Measurements from ENCODE around the gene LRATD1.

The LRATD1 gene

DNA sequence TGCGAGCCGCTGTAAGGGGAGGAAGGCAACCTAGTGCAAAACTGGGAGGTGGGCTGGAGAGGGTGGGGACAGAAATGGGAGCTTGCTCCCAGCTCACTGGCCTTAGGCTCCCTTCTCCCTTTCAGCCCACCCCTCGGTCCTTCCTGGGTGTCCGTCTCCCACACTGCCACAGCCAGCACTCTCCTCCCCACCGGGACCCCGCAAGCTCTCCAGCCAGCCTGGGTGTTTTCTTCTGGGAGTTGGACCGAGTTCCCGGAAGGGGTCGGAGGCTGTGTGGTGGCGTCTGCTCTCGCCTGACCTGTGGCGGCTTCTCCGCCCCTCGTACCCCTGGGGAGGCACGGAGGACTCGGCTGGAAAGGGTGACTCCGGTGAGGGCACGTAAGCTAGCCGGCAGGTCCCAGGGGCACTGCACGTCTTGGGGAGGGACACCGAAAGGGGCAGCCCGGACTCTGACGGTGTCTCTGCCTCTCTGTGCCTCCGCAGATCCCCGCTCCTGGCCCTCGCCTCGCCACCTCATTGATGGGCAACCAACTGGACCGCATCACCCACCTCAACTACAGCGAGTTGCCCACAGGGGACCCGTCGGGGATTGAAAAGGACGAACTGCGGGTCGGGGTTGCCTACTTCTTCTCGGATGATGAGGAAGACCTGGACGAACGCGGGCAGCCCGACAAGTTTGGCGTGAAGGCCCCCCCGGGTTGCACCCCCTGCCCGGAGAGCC is 1.1 kb downstream of the LRATD1 start:
- DNase-seq (ENCODE audit: low read depth), result no peak

DNA sequence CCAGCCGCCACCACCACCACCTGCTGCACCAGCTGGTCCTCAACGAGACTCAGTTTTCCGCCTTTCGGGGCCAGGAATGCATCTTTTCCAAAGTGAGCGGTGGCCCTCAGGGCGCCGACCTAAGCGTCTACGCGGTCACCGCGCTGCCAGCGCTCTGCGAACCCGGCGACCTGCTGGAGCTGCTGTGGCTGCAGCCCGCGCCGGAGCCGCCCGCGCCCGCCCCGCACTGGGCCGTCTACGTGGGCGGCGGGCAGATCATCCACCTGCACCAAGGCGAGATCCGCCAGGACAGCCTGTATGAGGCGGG is 1.6 kb downstream of the LRATD1 start:
- no peak for DNase-seq (ENCODE audit: low read depth)

DNA sequence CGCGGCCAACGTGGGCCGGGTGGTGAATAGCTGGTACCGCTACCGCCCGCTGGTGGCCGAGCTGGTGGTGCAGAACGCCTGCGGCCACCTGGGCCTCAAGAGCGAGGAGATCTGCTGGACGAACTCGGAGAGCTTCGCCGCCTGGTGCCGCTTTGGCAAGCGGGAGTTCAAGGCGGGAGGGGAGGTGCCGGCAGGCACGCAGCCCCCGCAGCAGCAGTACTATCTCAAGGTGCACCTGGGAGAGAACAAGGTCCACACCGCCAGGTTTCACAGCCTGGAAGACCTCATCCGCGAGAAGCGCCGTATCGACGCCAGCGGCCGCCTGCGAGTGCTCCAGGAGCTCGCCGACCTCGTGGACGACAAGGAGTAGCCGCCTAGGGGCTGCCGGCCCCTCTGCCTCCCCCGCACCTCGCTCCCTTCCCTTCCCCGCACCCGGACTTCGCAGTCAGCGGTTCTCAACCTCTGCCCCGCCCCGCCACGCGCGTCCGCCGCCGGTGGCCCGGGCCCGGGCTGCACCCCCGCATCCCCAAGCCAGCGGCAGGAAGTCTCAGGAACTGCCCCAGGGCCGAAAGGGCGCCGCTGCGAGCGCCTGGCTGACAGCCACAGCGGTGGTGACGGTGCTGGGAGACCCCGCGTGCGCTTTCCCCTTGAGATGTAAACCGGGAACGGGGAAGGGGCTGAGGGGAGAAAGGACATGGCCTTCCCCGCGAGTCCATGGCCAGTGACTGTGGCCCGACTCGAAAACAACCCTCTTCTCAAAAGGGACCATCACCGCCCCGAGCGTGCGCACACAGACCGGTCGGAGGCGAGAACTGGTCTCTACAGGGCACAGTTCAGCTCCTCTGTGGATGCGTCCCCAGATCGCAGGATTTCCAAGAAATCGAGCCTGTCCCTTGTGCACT is 2.2 kb downstream of the LRATD1 start:
- DNase-seq (ENCODE audit: low read depth), result no peak

DNA sequence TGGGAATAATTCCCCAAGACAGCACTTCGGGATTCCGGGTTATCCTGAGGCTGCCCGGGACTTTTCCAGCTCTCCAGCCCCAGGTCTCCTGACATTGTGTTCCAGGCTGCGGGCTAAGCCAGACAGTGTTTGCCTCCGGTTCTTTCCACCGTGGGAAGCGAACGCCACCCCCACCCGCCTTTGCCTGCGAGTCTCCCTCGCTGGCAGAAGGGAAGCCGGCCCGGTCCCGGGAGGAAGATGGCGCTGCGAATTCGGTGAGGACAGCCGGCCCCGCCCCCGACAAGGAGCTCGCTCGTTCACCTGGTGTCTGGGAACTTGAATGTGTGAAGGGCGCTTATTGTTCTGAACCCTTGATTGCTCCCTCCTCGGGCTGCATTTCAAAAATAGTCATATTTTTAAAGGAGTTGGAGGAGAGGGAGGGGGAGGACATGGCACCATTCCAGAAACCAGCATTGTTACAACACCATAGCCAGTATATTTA is 2.9 kb downstream of the LRATD1 start:
- no peak for DNase-seq (ENCODE audit: low read depth)

DNA sequence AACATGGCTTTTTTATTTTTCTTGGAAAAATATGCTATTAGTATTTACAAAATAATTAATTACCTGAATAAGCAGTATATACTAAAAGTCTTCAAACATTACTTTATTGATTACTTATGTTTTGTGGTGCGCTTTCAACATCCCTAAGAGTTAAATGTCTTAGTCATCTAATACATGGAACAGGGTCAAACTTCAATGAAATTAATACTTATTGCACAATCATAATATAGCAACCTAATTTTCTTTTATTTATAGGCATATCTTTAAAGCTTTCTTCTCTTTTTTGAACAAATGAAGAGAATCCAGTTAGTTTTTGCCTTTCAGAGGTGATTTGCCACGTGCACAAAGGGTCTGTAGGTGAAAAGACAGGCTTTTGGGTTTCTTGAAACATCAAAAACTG is 6.0 kb downstream of the LRATD1 start:
- DNase-seq (ENCODE audit: low read depth), result no peak

DNA sequence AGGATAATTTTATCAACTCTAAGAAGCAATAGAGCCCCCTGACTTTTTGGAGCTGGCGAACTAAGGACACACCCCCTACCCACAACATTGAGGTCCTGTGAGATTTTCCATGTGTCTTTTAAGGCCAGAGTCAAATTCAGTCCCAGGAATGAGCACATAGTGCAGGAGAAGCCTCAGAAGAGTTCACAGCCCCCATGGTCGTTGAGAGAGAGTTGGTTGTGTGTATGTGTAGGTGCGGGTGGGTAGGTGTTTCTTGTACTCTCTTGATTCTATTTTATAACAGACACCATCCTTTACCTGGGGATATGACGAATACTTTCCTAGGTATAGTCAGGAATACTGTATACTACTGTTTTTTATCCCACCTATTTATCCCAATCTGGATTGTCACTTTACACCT is 8.6 kb downstream of the LRATD1 start:
- DNase-seq (ENCODE audit: low read depth), result no peak

DNA sequence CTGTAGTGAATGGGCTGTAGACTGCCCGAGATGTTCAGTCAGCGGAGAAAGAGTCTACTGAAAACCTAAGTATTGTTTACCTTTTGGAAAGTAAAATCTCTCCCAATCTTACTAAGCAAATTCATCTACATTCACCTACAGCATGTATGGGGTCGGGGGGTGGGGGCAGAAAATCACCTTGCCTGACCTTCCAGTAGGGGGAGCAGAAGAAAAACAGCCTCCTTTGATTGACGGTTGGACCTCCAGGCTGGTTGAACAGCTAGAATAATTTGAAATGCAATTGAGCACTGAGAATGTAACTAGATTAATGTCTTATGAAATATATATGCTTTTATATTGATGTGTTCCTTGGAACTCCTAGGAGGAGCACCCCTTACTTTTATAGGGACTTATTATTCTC is 10.0 kb downstream of the LRATD1 start:
- no peak for DNase-seq (ENCODE audit: low read depth)

DNA sequence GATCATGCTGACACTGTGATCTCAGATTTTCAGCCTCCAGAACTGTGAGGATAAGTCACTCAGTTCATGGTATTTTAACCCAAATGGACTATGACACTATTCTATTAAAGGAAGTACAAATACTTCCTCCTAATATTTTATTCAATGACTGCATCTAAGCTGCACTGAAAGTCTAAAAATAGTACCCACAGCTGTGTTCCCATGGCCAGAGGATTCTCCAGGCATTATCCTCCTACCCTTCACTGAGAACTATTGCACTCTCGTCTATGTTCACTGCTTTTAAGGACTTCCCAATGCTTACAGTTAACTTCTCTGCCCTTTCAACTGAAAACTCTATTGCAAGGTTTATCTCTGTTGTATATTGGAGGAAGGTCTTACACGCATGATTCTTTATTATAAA is 15.2 kb downstream of the LRATD1 start:
- DNase-seq (ENCODE audit: low read depth), result no peak

DNA sequence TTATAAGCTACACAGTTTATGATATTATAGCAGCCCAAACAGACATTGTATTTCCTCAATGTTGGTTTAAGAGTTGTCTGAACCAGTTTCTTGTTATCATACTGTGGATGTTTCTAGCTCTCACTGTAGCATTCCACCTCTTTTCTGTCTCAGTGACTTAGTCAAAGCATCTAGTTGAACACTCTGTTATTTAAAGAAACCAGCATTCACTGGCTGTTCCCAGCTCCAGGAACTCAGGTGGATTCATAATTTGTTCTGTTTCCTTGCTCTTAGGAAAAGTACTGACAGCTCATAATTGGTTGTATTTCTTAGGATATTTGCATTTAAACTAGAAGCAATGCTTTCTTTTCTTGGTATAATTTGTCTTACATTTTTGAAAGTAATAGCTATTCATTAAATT is 17.5 kb downstream of the LRATD1 start:
- no peak for DNase-seq (ENCODE audit: low read depth)

DNA sequence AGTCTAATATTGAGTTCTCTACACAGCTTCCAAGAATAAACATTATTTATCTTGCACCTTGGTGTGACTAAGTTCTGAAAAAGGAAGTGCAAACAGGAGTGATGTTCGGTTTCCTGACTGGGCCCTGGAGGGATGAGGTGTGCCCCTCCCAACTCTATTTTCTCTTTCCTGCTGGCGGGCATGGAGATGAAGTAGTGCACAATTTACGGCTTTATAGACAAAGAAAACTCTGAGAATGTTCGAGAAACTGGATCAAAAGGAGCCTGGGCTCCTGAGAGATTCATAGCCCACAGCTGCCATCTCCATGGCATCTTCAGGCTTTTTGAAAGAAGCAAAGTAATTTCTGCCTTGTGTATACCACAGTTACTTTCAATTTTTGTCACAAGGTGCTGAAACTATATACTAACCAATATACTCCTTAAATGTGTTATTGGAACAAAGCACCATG is 22.3 kb downstream of the LRATD1 start:
- DNase-seq (ENCODE audit: low read depth), result no peak

DNA sequence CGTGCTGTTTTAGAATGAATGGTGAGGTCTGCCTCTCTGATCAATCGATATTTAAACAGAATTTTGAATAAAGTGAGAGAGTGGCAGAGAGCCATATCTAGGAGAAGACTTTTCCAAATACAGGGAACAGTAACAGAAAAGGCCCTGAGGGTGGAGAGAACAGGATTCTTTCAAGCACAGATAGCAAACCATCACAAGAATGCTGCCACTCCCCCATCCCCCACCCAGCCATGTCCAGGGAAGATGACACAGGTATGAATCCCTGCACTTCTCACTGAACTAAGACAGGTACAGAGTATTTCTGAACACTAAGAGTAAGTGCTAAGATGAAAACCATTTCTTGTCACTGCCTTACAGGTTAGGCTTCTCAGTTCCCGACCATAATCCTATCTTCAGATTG is 23.6 kb downstream of the LRATD1 start:
- no peak for DNase-seq (ENCODE audit: low read depth)

DNA sequence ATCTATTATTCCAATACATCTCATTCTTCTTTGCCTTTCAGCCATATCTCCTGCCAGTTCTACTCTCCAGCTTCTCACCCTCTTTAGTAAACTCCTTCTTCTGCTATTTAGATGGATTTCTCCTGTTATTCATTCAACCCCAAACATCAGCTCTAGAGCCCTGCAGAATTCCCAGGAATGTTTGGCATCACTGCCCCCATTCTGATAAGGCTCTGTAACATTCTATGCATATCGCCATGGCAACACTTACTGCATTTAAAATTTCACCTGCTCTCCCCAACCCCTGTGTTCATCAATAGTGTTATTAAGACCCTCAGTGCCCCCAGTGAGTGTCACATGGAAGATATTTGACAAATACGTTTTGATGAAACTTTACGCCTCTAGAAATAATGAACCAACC is 28.6 kb downstream of the LRATD1 start:
- no peak for DNase-seq (ENCODE audit: low read depth)

DNA sequence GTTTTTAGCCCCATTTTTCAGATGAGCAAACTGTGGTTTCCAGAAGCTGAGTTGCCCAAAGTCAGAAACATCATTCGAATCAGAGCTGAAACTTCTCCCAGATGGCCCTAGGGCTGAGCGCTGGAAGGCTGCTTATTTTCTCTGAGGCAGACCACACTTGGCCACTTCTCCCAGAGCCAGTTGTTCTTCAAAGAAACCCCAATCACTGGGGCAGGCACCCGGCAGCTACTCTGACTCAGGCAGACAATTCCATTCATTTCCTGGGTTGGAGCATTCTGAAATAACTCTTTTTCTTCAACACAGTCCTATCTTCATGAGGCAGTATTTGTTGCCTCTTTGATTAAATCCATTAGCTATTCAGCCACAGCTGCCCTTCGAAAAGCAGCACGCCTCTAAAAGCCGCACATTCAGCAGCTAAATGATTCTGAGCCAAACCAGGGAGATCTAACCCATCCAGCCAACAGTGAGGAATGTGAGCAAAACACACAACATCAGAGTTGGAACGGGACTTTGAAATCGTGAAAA is 40.9 kb downstream of the LRATD1 start:
- no peak for DNase-seq (ENCODE audit: low read depth)

DNA sequence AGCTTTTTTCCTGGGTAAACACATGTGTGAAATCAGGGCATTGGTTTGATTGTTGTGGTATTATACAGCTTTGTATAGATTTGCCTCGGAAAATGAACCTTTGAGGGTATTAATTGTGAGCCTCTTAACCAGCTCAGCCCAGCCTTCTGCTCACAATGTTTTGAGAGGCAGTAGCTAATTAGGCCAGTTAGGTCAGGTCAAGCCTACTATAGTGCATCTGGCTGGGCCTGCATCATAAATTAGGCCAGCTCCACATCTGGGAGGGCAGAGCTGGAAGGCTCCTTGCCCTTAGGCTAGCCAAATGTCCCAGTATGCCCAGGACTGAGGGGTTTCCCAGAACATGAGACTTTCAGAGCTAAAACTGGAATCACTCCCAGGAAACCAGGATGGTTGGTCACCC is 43.0 kb downstream of the LRATD1 start:
- DNase-seq (ENCODE audit: low read depth), result no peak

DNA sequence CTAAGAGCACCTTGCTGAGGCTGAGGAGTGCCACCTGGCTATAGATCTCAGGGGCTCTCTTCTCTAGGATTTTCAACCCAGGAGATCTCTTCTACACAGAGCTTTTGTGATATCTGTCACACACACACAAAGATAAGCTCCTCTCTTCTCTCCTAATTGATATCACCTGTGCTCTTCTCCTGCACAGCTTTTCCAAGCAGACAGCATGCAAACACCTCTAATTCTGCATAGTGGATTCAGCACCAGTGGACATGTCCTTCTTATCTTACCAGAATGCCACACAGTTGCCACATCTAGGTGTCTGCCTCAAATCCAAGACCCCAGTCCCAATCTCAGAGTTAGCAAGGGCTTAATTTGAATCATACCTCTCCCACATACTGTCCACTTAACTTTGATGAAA is 43.9 kb downstream of the LRATD1 start:
- no peak for DNase-seq (ENCODE audit: low read depth)

DNA sequence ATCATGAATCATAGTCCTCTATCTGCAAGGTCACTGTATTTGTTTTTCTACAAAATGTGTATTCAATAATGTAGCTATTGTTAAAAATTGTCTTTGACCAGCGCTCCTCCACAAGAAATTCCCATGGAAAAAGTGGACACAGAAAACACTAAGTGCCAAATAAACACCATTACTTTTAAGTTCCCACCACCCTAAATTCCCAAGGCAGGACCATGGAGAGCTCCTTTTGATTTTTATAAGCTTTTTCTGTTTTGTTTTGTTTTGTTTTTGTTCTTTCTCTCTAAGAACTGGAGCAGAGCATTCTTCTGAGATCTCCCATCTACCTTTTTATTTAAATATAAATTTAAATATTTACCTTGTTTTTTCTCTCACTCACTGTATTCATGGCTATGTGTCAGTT is 44.5 kb downstream of the LRATD1 start:
- DNase-seq (ENCODE audit: low read depth), result no peak

DNA sequence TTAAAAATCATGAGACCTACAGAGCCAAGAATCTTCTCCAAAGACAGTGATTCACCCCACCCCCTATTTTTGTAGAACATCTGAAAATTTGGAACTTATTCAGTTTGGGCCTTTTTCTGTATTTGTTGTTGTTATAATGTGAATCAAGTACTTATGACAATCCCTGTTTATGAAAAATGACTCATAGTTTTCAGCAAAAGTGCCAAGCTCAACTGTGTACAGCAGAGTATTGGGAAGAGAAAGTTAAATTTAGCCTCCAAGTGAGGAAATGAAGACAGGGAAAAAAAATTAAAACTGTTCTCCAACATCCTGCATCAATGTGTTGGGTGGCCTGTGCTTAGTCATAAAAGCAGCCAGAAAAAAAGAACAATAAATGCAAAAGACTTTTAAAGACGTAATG is 46.2 kb downstream of the LRATD1 start:
- no peak for DNase-seq (ENCODE audit: low read depth)

DNA sequence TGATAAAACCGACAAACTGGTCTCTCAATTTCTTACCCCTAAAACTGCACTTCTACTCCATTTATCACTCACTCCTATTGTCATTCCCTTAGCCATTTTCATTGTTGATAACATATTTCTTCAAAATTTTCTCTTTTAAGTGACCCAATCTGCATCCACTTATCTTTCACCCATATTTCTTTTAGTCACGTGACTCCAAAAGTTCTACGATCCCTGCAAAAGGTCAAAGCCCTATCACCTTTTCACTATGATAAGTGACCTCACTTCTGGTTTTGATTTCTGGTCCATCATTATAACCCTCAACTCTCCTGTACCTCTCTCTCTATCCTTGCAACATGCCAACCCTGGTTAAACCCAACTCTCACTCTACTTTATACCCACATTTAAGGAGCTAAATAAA is 49.1 kb downstream of the LRATD1 start:
- DNase-seq (ENCODE audit: low read depth), result no peak

Measured in activated T-cell treated with anti-CD3 and anti-CD28 coated beads for 48 hours (primary cell).